ENCODE data around the gene FES.
"Not testable (repeated sequence)": the region's sequence is repeated elsewhere in the genome, so short reads cannot be mapped to it uniquely, and the experiment has no call there.

FES gene

GRCh38 chr15:90883976-90884718, at the start of gene FES:
FES (plus strand) TSS chr15:90884504; CDS start chr15:90885046, 542 bp downstream.
- DNase-seq, result no peak

GRCh38 chr15:90834626-90835025, 49.7 kb upstream of the FES start:
- no peak for DNase-seq

- DNase-seq, result no peak
These were observed 47.9 kb upstream of the FES start for GRCh38 chr15:90836296-90836871.

DNA sequence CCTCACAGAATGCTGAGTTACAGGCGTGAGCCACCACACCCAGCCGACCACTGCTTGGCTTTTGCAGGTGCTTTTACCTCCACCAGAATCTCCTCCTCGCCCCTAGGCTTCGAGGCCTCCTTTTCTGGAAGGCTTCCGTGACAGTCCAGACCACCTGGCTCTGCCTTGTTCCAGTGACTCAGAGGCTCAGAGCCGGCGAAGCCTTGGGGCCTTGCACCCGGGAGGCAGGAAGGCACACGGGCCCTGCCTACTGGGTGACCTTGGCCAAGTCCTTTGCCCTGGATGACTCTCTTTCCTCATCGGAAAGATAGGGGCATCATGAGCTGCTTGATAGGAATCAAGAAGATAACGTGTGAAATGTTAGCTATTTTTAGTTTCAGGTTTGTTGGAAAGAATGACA, 47.2 kb upstream of the FES start:
- DNase-seq, result no peak

DNA sequence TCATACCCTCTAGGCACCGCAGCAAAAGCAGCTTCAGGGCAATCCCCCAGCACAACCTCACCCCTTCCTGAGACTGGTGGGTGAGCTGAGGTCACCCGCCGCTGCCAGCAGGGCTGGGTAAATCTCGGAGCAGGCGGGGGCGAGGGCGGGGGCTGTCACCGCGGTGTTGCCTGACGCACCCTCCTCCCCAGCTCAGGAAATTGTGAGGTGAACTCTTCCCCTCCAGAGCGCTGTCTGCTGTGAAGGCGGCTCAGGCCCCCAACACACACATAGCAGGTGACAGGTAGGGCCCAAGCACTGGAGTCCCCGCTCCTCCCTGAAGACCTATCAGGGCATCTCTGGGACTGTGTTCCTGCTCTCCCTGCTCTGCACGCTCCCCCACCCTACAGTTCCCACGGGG, 46.2 kb upstream of the FES start:
- no peak for DNase-seq

GRCh38 chr15:90838544-90838943, 45.8 kb upstream of the FES start:
- DNase-seq, result no peak

DNA sequence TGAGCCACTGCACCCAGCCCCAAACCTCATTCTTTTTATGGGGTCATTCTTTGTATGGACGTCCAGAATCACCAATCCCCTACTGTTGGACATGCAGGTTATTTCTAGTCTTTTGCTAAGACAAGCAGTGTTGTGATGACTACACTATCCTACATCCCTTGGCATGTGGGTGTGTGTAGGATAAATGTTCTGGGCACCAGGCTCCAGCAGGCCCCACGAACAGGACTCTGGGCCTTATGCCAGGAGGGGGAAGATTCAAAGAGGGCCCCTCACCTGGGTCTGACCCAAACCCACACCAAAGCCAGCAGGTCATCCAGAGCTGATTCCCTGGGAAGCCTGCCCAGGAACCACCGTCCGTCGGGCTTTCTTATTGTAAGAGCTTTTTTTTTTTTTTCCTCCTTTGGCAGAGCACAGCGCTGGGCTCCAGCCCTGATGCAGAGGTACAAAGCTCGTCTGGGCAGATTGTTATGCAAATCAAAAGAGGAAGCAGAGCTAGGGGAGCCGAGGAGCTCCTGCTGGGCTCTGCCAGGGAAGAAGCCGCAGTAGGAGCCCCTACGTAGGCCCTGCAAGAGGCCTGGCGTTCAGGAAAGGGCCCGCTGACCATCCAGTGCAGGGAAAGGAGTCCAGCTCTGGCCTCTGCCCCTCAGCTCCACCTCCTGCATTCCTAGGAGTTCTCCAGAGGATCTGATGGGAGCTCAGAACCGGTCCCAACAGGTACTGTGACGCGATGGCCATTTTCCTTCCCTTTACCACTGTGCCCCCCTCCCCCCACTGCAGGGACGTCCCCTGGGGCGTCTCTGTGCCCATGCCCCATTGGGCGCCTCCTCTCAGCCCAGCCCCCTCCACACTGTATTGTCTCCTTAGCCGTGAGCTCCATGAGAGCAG, 44.9 kb upstream of the FES start:
- DNase-seq, result peak in 1 of 3 experiments; percentile 38

DNA sequence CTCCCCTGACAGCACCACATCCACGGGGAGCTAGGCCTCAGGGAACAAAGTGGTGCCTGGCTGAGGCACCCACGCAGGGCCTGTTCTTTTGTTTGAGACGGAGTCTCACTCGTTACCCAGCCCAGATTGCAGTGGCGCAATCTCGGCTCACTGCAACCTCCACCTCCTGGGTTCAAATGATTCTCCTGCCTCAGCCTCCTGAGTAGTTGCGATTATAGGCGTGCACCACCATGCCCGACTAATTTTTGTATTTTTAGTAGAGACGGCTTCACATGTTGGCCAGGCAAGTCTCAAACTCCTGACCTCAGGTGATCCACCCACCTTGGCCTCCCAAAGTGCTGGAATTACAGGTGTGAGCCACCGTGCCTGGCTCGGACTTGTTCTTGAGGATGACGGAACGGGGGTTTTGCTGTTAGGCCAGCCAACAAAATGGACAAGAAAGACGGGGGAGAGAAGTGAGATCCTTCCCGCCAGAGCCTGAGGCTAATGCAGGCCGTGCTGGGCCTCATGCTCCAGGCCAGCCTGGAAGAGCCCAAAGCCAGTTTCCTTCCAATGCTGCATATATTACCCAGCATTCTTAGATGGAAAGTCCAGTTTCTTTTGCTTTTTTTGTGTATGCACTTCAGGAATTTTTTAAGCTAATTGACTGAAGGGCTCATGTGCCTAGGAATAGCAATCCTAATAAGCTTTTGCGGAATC, 44.0 kb upstream of the FES start:
- DNase-seq, result no peak

GRCh38 chr15:90840954-90841353, 43.4 kb upstream of the FES start:
- DNase-seq, result no peak

- no peak for DNase-seq
These were observed 39.6 kb upstream of the FES start for GRCh38 chr15:90844696-90845095.

GRCh38 chr15:90845201-90845949, 38.9 kb upstream of the FES start:
- peak in 2 of 3 experiments; percentile 27 to 57 for DNase-seq

- DNase-seq, result not testable (repeated sequence)
These were observed 34.9 kb upstream of the FES start for GRCh38 chr15:90849424-90849823.

GRCh38 chr15:90851114-90851513, 33.2 kb upstream of the FES start:
- no peak for DNase-seq

DNA sequence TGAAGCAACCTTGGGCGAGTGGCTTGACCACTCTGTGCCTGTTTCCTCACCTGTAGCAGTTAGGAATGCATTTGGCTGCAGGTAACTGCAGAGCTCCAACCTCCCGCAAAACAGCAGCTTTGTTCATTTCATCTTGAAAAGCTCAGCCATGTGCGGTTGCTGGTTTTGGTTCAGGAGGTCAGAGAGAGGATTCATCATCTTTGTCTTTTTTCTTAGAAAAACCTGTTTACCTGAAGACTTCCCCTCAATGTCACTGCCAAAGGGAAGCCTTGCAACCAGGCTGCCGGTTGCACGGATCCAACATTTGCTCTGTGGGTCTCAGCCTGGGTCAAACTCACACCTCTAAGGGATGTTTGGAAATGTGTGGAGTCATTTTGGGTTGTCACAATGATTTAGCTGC, 32.4 kb upstream of the FES start:
- no peak for DNase-seq

GRCh38 chr15:90855139-90855538, 29.2 kb upstream of the FES start:
- DNase-seq, result no peak

DNA sequence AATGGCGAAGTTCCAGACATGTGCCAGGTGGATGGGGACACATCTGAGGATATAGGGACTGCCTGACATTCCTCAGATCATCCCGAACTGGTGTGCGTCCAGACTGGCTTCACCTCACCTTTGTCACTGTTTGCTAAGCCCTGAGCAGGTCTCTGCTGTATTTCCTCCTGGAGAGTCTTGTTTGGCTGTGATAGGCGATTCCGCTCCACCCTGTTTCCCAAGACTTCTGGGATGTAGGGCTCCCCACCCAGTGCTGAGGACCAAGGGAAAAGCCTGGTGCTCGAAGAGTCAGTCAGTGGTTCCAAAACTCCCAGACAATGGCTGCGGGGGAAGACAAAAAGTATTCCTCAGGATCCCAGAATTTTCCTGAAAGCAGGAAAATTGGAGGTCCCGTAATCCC, 27.0 kb upstream of the FES start:
- DNase-seq, result no peak

GRCh38 chr15:90857883-90858443, 26.3 kb upstream of the FES start:
- no peak for DNase-seq

GRCh38 chr15:90859234-90860131, 24.8 kb upstream of the FES start:
- no peak for DNase-seq

DNA sequence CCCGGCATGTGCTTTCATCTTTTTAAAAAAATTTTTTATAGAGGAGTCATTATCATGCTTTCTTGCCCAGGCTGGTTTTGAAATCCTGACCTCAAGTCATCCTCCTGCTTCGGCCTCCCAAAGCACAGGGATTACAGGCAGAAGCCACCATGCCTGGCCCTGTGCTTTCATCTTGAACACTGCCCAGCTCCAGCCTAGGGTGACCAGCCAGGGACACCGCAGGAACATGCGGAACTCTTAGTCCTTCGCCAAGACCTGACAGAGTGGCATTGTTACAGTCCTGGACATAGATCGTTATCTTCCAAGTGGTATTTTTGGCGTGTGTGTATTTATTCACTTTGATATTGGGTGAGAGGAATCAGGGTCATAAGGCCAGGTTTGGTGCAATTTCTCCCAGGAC, 23.9 kb upstream of the FES start:
- peak in 2 of 3 experiments; percentile 18 to 55 for DNase-seq

DNA sequence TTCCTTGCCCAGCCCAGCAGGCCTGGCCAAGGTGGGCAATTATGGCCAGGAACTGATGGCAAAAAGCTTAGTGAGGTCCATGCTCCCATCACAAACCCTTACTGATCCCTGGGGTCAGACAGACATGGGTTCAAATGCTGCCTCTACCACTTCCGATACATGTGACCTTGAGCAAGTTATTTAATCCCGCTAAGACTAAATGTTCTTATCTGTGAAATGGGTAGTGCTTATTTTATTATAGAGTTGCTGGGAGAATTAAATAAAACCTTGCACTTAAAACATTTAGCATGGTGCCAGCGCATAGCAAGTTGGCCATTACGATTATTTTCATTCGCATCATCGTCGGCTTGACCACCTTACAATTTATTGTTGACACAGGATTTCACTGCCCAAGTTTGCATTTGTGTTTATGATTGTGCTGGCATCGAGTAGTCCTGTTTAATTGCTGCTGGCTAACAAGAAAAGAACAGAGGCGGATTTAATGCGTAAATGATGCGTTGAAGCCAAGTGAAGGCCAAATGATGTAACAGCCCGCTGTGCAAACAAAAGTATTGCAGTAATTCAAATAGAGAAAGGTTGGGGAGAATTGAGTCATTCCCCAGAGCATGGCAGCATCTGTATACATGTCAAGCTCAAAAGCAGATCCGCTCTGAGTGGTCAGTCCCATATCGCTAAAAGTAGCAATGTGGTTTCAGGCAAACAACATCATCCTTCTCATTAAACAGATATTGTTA, 23.2 kb upstream of the FES start:
- peak; percentile 69 to 97 (median 81) for DNase-seq

All from NCI-H1417 (cell line).